Kidney (tissue), 14 donors: ENCODE measurements around the gene DSG2. TPM values are rescaled to one million over a fixed set of nuclear protein-coding genes. Genes with fewer than 3 reads are reported as not detected.
"Not testable (repeated sequence)": the region's sequence is repeated elsewhere in the genome, so short reads cannot be mapped to it uniquely, and the experiment has no call there.

Source experiments
- DNase-seq, 5 donors: peaks; one replicate each; pipeline ENCODE4 v3.0.0-alpha.2; 2013 to 2020
- FAIRE-seq: peaks from 2 replicates; lab custom pipeline; 2012; peaks lifted over from hg19 to GRCh38; lab: Jason Lieb, UNC
- H3K27ac ChIP-seq, 2 donors: one replicate each; pipeline ENCODE4 v1.7.0; 2013; ENCODE audit warnings: low read depth in 2 of 2, low read length in 2 of 2, inconsistent platforms in 1 of 2
- H3K27me3 ChIP-seq: one replicate; pipeline ENCODE4 v1.7.1; 2013; ENCODE audit warnings: low read length, inconsistent platforms; ENCODE audit not compliant: control insufficient read depth, insufficient read depth
- H3K36me3 ChIP-seq, 3 donors: one replicate each; pipeline versions ENCODE4 v1.7.0 to v1.7.1; 2013; ENCODE audit warnings: low read length in 3 of 3, control low read depth in 1 of 3, inconsistent platforms in 1 of 3; ENCODE audit not compliant: insufficient read depth in 3 of 3, control insufficient read depth in 2 of 3
- H3K4me1 ChIP-seq, 3 donors: one replicate each; pipeline versions ENCODE4 v1.7.0 to v1.7.1; 2013; ENCODE audit warnings: low read length in 3 of 3, inconsistent platforms in 1 of 3, low read depth in 1 of 3; ENCODE audit not compliant: control insufficient read depth in 2 of 3, insufficient read depth in 2 of 3
- H3K4me3 ChIP-seq, 3 donors: one replicate each; pipeline versions ENCODE4 v1.7.0 to v1.8.1; 2013; ENCODE audit warnings: low read length in 3 of 3, control low read depth in 1 of 3, inconsistent platforms in 1 of 3
- H3K9ac ChIP-seq, 3 donors: one replicate each; pipeline versions ENCODE4 v1.7.0 to v1.7.1; 2013; ENCODE audit warnings: low read length in 3 of 3, control low read depth in 1 of 3, inconsistent platforms in 1 of 3
- H3K9me3 ChIP-seq, 3 donors: one replicate each; pipeline versions ENCODE4 v1.7.0 to v1.7.1; 2013; ENCODE audit warnings: low read length in 3 of 3, control low read depth in 1 of 3, inconsistent platforms in 1 of 3; ENCODE audit not compliant: control insufficient read depth in 2 of 3, insufficient read depth in 1 of 3
- CTCF ChIP-seq: IDR thresholded peaks from 3 replicates; pipeline ENCODE4 v1.5.1; 2012; ENCODE audit warnings: mild to moderate bottlenecking, moderate library complexity, borderline replicate concordance; ENCODE audit not compliant: insufficient read depth; ENCODE audit errors: extremely low read depth
- intact Hi-C: fragments of 100-400 bp; cut with DNase I; formaldehyde crosslinking; loops from one replicate; pipeline ENCODE4 v1.11.1; 2022
- polyA plus RNA-seq: library from polyadenylated mRNA; stranded (reverse); fragments of 350-450 nt; fragmentation: Illumina TruSeq; extraction: RNeasy Lipid Tissue Mini Kit (QIAGEN cat#74804); gene quantifications from one replicate; pipeline ENCODE4 v1.2.3, GENCODE V29; 2014; ENCODE audit warnings: low read depth, low replicate concordance; ENCODE audit not compliant: insufficient read depth
- total RNA-seq: library from RNA; stranded (reverse); fragmentation: NEBNext Ultra II Directional; extraction: Animal tissue kit (Norgen Biotek cat#: 25700); gene quantifications from one replicate; pipeline ENCODE4 v1.2.1, GENCODE V29; 2021
- donor health status: control.
- donor health status: control.
- donor health status: control.
- donor health status: control.
- donor health status: control.
- donor health status: DM: yes; HTN: yes; CAD: no.
- donor health status: Normal renal cell carcinoma (clear cell type).

DSG2 gene
- total and polyA plus RNA-seq, 2 donors from 2014 or later = 20.5 to 63.0 TPM

- no peak overlapping the region for H3K4me3 ChIP-seq
- no peaks in the 10 kb centered on the region for H3K27me3 ChIP-seq
- H3K36me3 ChIP-seq = no peaks in the 10 kb centered on the region
- H3K4me1 ChIP-seq = no peaks in the 10 kb centered on the region
- no peaks in the 10 kb centered on the region for H3K9me3 ChIP-seq
- intact Hi-C loops = no loop called here
- FAIRE-seq = no peak
- no peak for TF ChIP-seq CTCF
- H3K27ac ChIP-seq = no peak overlapping the region
- H3K9ac ChIP-seq = no peak overlapping the region
- no peak for DNase-seq
These were observed 5.3 kb upstream of the DSG2 start for GRCh38 chr18:31492671-31493070.

- H3K4me1 ChIP-seq = no peaks in the 10 kb centered on the region
- TF ChIP-seq CTCF = no peak
These were observed 4.8 kb upstream of the DSG2 start for GRCh38 chr18:31493171-31493570.

GRCh38 chr18:31493941-31494340 is 4.0 kb upstream of the DSG2 start:
- H3K27ac ChIP-seq = no peak overlapping the region
- no peak overlapping the region for H3K4me3 ChIP-seq
- no peak for FAIRE-seq

More at GRCh38 chr18:31493171-31493570, 4.8 kb upstream of the DSG2 start:
- Histone ChIP-seq H3K4me3 (no peak overlapping the region), H3K27me3 (no peaks in the 10 kb centered on the region), H3K27ac (no peak overlapping the region), H3K36me3 (no peaks in the 10 kb centered on the region), H3K9ac (no peak overlapping the region), H3K9me3 (no peaks in the 10 kb centered on the region)
- DNase-seq (no peak), FAIRE-seq (no peak)
- intact Hi-C loops = no loop called here

GRCh38 chr18:31494705-31495244 is 3.2 kb upstream of the DSG2 start:
- not testable (repeated sequence) for FAIRE-seq

More at GRCh38 chr18:31493941-31494340, 4.0 kb upstream of the DSG2 start:
- no peaks in the 10 kb centered on the region for H3K27me3 ChIP-seq
- no peak overlapping the region for H3K9ac ChIP-seq
- no peak for TF ChIP-seq CTCF
- no peaks in the 10 kb centered on the region for H3K36me3 ChIP-seq
- H3K9me3 ChIP-seq = no peaks in the 10 kb centered on the region
- H3K4me1 ChIP-seq = no peaks in the 10 kb centered on the region
- intact Hi-C loops = no loop called here
- no peak for DNase-seq

More at GRCh38 chr18:31494705-31495244, 3.2 kb upstream of the DSG2 start:
- H3K9ac ChIP-seq, H3K4me1 ChIP-seq, H3K36me3 ChIP-seq, H3K27me3 ChIP-seq, intact Hi-C loops, DNase-seq, H3K4me3 ChIP-seq, H3K27ac ChIP-seq, H3K9me3 ChIP-seq: not testable (repeated sequence)
